Uterus (tissue), 2 donors: Measurements from ENCODE around the gene METTL25.

ENCODE experiments used
- POLR2A ChIP-seq, 2 donors: fragments of 450-650 bp; IDR thresholded peaks; one replicate each; pipeline ENCODE4 v1.6.1; 2016; ENCODE audit warnings: antibody characterized with exemption in 2 of 2, mild to moderate bottlenecking in 1 of 2, moderate library complexity in 1 of 2
- TF ChIP-seq, protein P1 (sequence below), 4 experiments: fragments of 200-600 bp in 2 of 4; fragments of 450-650 bp in 2 of 4; sonication (generic) in 2 of 4; IDR thresholded peaks; one replicate each; pipeline ENCODE4 v1.5.1; 2016 to 2019; ENCODE audit warnings: antibody characterized with exemption in 4 of 4, mild to moderate bottlenecking in 2 of 4, moderate library complexity in 1 of 4

DNA sequence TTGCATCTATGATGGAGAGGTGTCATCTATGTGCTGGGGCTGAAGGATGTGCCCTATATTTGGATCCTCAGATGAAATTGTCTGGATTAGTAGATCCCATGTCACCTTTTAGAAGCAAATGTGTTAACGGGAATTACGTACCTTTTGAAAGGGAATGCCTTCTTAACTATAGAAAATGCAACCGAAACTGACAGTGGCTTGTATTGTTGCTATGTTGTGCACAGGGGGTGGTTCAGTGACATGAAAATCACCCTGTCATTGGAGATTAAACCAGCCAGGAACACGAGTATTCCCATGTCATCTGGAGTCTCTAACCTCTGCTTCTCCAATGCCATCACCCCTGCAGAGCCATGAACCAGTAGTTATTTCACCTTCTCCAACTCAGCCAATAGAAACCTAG, 110.2 kb downstream of the METTL25 start:
- TF ChIP-seq, protein P1, sequence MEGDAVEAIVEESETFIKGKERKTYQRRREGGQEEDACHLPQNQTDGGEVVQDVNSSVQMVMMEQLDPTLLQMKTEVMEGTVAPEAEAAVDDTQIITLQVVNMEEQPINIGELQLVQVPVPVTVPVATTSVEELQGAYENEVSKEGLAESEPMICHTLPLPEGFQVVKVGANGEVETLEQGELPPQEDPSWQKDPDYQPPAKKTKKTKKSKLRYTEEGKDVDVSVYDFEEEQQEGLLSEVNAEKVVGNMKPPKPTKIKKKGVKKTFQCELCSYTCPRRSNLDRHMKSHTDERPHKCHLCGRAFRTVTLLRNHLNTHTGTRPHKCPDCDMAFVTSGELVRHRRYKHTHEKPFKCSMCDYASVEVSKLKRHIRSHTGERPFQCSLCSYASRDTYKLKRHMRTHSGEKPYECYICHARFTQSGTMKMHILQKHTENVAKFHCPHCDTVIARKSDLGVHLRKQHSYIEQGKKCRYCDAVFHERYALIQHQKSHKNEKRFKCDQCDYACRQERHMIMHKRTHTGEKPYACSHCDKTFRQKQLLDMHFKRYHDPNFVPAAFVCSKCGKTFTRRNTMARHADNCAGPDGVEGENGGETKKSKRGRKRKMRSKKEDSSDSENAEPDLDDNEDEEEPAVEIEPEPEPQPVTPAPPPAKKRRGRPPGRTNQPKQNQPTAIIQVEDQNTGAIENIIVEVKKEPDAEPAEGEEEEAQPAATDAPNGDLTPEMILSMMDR (IDR thresholded peaks at IDR 0.05), result no peak
- TF ChIP-seq POLR2A (IDR thresholded peaks at IDR 0.05), result no peak
